Lower leg skin (tissue), 4 donors: ENCODE data around the gene MAP3K5. TPM values are rescaled to one million over a fixed set of nuclear protein-coding genes. Genes with fewer than 3 reads are reported as not detected.
"Not testable (repeated sequence)": the region's sequence is repeated elsewhere in the genome, so short reads cannot be mapped to it uniquely, and the experiment has no call there.

ENCODE experiments used
- DNase-seq, 2 donors: peaks; one replicate each; pipeline ENCODE4 v3.0.0-alpha.2; 2019; ENCODE audit warnings: low spot score in 2 of 2
- H3K4me3 ChIP-seq: fragments of 200-600 bp; sonication (generic); 2 replicates; pipeline ENCODE4 v1.5.1; 2017; ENCODE audit warnings: mild to moderate bottlenecking, low read depth; ENCODE audit not compliant: poor library complexity, severe bottlenecking
- POLR2A ChIP-seq, 2 donors: fragments of 450-650 bp; IDR thresholded peaks; one replicate each; pipeline ENCODE4 v1.6.1; 2016 to 2017; ENCODE audit warnings: antibody characterized with exemption in 2 of 2, mild to moderate bottlenecking in 1 of 2, moderate library complexity in 1 of 2
- WGBS, 2 donors: methylation state at CpG; one replicate each; pipeline ENCODE4 v1.1.5; 2018; 5-methylcytosine and 5-hydroxymethylcytosine counted together
- intact Hi-C: fragments of 100-400 bp; cut with DNase I; formaldehyde crosslinking; loops from one replicate; pipeline ENCODE4 v1.15.0; 2023; ENCODE audit warnings: low total_unique reads
- total RNA-seq, 4 donors: library from RNA; depleted of rRNA; stranded (reverse); fragments of >200 nt; gene quantifications; one replicate each; pipeline ENCODE4 v1.1.0, GENCODE V29; 2016
- TF ChIP-seq, protein P1 (sequence below), 3 donors: fragments of 450-650 bp; IDR thresholded peaks; one replicate each; pipeline ENCODE4 v1.5.1; 2016; ENCODE audit warnings: antibody characterized with exemption in 3 of 3, mild to moderate bottlenecking in 3 of 3, moderate library complexity in 2 of 3

MAP3K5 gene
- total RNA-seq, 4 donors from 2014 or later, result 18.9 to 35.2 (median 27.0) TPM

- no peak for TF ChIP-seq POLR2A (IDR thresholded peaks at IDR 0.05)
- TF ChIP-seq, protein P1, sequence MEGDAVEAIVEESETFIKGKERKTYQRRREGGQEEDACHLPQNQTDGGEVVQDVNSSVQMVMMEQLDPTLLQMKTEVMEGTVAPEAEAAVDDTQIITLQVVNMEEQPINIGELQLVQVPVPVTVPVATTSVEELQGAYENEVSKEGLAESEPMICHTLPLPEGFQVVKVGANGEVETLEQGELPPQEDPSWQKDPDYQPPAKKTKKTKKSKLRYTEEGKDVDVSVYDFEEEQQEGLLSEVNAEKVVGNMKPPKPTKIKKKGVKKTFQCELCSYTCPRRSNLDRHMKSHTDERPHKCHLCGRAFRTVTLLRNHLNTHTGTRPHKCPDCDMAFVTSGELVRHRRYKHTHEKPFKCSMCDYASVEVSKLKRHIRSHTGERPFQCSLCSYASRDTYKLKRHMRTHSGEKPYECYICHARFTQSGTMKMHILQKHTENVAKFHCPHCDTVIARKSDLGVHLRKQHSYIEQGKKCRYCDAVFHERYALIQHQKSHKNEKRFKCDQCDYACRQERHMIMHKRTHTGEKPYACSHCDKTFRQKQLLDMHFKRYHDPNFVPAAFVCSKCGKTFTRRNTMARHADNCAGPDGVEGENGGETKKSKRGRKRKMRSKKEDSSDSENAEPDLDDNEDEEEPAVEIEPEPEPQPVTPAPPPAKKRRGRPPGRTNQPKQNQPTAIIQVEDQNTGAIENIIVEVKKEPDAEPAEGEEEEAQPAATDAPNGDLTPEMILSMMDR (IDR thresholded peaks at IDR 0.05), result no peak
- intact Hi-C loops, result no loop called here
- 40 to 42% methylated on average over 4 of the region's 4 CpGs for WGBS, 2 donors
- H3K4me3 ChIP-seq, result no peak overlapping the region
- DNase-seq, result no peak
Measured at GRCh38 chr6:136586295-136586694, 206.0 kb downstream of the MAP3K5 start.

GRCh38 chr6:136585523-136585922, 206.8 kb downstream of the MAP3K5 start:
- H3K4me3 ChIP-seq, DNase-seq, intact Hi-C loops: not testable (repeated sequence)
- 93 to 100% methylated on average over 2 of the region's 2 CpGs for WGBS, 2 donors

DNA sequence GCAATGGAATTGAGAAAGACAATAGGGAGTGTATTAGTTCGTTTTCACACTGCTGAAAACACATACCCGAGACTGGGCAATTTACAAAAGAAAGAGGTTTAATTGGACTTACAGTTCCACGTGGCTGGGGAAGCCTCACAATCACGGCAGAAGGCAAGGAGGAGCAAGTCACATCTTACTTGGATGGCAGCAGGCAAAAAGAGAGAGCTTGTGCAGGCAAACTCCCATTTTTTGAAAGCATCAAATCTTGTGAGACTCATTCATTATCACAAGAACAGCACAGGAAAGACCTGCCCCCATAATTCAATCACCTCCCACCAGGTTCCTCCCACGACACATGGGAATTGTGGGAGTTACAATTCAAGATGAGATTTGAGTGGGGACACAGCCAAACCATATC, 208.0 kb downstream of the MAP3K5 start:
- intact Hi-C loops, H3K4me3 ChIP-seq, DNase-seq: not testable (repeated sequence)
- WGBS, 2 donors, result 91 to 92% methylated on average over 5 of the region's 5 CpGs

- WGBS, 2 donors, result 22 to 24% methylated on average over 3 of the region's 3 CpGs
- intact Hi-C loops, result no loop called here
- H3K4me3 ChIP-seq, result no peak overlapping the region
- DNase-seq, result no peak
- TF ChIP-seq, protein P1 (IDR thresholded peaks at IDR 0.05), result no peak
- no peak for TF ChIP-seq POLR2A (IDR thresholded peaks at IDR 0.05)
Measured at GRCh38 chr6:136582711-136583471, 209.4 kb downstream of the MAP3K5 start.

DNA sequence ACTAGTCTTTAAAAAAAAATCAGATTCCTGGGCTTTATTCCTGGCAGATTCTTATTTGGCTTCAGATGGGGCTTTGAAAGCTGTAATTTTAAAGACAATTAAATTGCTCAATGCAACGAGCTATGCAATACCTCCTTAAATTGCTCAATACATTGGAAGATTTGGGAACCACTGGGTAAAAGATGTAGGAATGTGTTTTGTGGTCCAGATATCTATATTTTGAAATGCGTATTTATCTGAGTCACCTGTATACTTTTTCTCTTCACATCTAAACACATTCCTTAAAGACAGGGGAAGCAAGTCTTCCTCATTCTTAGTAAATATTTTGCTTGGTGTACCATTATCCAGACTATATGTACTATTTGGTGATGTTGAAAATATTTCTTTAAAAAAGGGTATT, 212.5 kb downstream of the MAP3K5 start:
- WGBS, 2 donors, result 67 to 81% methylated on average over 2 of the region's 2 CpGs
- H3K4me3 ChIP-seq, result no peak overlapping the region
- intact Hi-C loops, result no loop called here
- no peak for TF ChIP-seq POLR2A (IDR thresholded peaks at IDR 0.05)
- TF ChIP-seq, protein P1 (IDR thresholded peaks at IDR 0.05), result no peak
- no peak for DNase-seq

- no peak overlapping the region for H3K4me3 ChIP-seq
- TF ChIP-seq, protein P1 (IDR thresholded peaks at IDR 0.05), result no peak
- no peak for TF ChIP-seq POLR2A (IDR thresholded peaks at IDR 0.05)
- 89 to 96% methylated on average over 6 of the region's 6 CpGs for WGBS, 2 donors
- intact Hi-C loops, result no loop called here
- no peak for DNase-seq
Measured at GRCh38 chr6:136576821-136577220, 215.5 kb downstream of the MAP3K5 start.

DNA sequence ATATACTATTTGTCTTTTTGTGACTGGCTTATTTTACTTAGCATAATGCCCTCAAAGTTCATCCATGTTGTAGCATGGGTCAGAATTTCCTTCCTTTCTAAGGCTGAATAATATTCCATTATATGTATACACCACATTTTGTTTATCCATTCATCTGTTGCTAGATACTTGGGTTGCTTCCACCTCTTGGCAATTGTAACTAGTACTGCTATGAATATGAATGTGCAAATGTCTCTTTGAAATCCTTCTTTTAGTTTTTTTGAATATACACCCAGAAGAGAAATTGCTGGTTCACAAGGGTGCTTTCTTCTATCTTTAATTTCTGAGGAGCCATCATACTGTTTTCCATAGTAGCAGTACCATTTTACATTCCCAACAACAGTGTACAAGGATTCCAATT, 220.8 kb downstream of the MAP3K5 start:
- no peak overlapping the region for H3K4me3 ChIP-seq
- intact Hi-C loops, result no loop called here
- TF ChIP-seq POLR2A (IDR thresholded peaks at IDR 0.05), result no peak
- TF ChIP-seq, protein P1 (IDR thresholded peaks at IDR 0.05), result no peak
- DNase-seq, result no peak
